Activated naive CD4-positive, alpha-beta T cell treated with anti-CD3 and anti-CD28 coated beads, Interleukin-2, amount 50 U/mL, for 24 hours (primary cell): Measurements from ENCODE around the gene PAQR5.
"Not testable (repeated sequence)": the region's sequence is repeated elsewhere in the genome, so short reads cannot be mapped to it uniquely, and the experiment has no call there.

Experiments used
- H3K27ac Mint-ChIP-seq: one replicate; pipeline ENCODE4 v1.8.0; 2021; ENCODE audit warnings: mild to moderate bottlenecking, mixed read lengths
- H3K27me3 Mint-ChIP-seq: one replicate; pipeline ENCODE4 v1.8.0; 2021; ENCODE audit warnings: mixed read lengths
- H3K36me3 Mint-ChIP-seq: one replicate; pipeline ENCODE4 v1.8.0; 2021; ENCODE audit warnings: mixed read lengths
- H3K4me1 Mint-ChIP-seq: one replicate; pipeline ENCODE4 v1.8.0; 2021; ENCODE audit warnings: mixed read lengths
- H3K4me3 Mint-ChIP-seq: one replicate; pipeline ENCODE4 v1.8.0; 2021; ENCODE audit warnings: mild to moderate bottlenecking, mixed read lengths
- H3K9me3 Mint-ChIP-seq: one replicate; pipeline ENCODE4 v1.8.0; 2021; ENCODE audit warnings: mixed read lengths

The PAQR5 gene

DNA sequence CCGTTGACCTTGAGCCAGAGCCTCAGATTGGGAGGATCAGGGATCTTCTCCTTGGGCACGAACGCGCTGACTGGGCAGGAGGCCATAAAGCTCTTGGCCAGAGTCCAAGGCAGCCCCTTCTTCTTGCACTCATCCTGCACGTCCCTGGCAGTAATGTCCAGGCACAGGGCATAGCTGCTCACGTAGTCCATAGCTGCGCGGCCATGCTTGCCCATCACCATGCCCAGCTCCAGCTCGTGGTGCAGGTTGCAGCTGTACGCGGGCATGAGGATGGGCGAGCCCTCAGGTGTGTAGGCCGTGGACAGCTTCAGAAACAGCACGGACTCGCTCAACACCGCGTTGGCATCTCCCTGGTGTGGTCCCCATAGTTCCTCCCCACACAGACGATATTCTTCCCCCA is 136.0 kb downstream of the PAQR5 start:
- H3K36me3 Mint-ChIP-seq, result no peaks in the 10 kb centered on the region
- no peaks in the 10 kb centered on the region for H3K27me3 Mint-ChIP-seq
- H3K4me3 Mint-ChIP-seq, result no peak overlapping the region
- H3K27ac Mint-ChIP-seq, result no peak overlapping the region
- no peaks in the 10 kb centered on the region for H3K4me1 Mint-ChIP-seq
- no peaks in the 10 kb centered on the region for H3K9me3 Mint-ChIP-seq

DNA sequence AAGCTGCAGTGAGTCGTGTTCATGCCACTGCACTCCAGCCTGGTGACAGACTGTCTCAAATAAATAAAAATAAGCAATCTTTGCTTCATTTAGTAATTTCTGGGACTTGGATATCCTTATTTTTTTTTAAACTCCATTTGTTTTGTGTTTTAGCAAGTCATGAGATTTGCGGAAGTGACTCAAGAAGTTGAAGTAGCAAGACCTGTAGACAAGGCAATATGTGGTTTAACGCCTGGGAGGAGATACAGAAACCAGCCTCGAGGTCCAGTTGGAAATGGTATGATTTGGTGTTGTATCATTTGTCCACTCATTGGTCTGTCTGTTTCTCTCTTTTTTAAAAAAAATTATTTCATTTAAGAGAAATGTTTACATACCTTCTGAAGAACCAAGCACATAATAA is 137.3 kb downstream of the PAQR5 start:
- H3K27ac Mint-ChIP-seq, result no peak overlapping the region
- H3K9me3 Mint-ChIP-seq, result no peaks in the 10 kb centered on the region
- H3K27me3 Mint-ChIP-seq, result no peaks in the 10 kb centered on the region
- H3K4me1 Mint-ChIP-seq, result no peaks in the 10 kb centered on the region
- no peak overlapping the region for H3K4me3 Mint-ChIP-seq
- H3K36me3 Mint-ChIP-seq, result no peaks in the 10 kb centered on the region

DNA sequence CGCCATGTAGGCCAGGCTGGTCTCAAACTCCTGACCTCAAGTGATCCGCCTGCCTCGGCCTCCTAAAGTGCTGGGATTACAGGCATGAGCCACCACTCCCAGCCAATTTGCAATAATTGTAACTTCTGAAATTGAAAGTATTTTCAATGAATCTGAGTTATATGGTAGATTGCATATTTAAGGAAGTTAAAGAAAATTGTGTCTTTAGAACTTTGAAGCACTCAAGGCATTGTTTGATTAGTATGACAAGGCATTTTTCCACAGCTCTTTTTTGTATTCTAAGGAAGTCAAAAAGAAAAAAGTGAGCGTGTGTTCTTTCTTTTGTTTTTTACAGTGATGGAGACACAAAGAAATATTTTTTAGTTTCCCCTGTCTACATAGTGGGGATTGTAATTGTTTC is 138.2 kb downstream of the PAQR5 start:
- H3K27me3 Mint-ChIP-seq, result no peaks in the 10 kb centered on the region

GRCh38 chr15:69439623-69440022 is 140.9 kb downstream of the PAQR5 start:
- H3K27ac Mint-ChIP-seq, result no peak overlapping the region
- no peaks in the 10 kb centered on the region for H3K36me3 Mint-ChIP-seq
- H3K4me1 Mint-ChIP-seq, result peaks cover 16% of the 10 kb centered on the region
- no peaks in the 10 kb centered on the region for H3K9me3 Mint-ChIP-seq
- H3K4me3 Mint-ChIP-seq, result no peak overlapping the region
- H3K27me3 Mint-ChIP-seq, result no peaks in the 10 kb centered on the region

More for the DNA sequence above, 138.2 kb downstream of the PAQR5 start:
- H3K27ac Mint-ChIP-seq, result no peak overlapping the region
- no peak overlapping the region for H3K4me3 Mint-ChIP-seq
- no peaks in the 10 kb centered on the region for H3K4me1 Mint-ChIP-seq
- no peaks in the 10 kb centered on the region for H3K36me3 Mint-ChIP-seq
- H3K9me3 Mint-ChIP-seq, result no peaks in the 10 kb centered on the region

GRCh38 chr15:69443032-69443611 is 144.4 kb downstream of the PAQR5 start:
- Mint-ChIP-seq H3K4me3 (peak overlapping the region; percentile 36), H3K27ac (peak overlapping the region; percentile 62), H3K4me1 (peaks cover 16% of the 10 kb centered on the region), H3K36me3 (no peaks in the 10 kb centered on the region), H3K9me3 (no peaks in the 10 kb centered on the region), H3K27me3 (no peaks in the 10 kb centered on the region)

DNA sequence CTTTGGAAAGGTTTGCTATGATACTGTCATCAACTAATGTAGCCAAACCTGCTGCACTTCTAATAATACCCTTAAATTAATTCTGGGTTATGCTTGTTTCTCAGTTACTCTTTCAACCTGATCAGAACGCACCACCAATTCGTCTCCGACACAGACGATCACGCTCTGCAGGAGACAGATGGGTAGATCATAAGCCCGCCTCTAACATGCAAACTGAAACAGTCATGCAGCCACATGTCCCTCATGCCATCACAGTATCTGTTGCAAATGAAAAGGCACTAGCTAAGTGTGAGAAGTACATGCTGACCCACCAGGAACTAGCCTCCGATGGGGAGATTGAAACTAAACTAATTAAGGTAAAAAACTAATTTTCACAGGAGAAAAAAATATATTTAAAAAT is 146.0 kb downstream of the PAQR5 start:
- Mint-ChIP-seq H3K36me3 (no peaks in the 10 kb centered on the region), H3K4me3 (no peak overlapping the region), H3K27ac (no peak overlapping the region), H3K9me3 (no peaks in the 10 kb centered on the region), H3K27me3 (no peaks in the 10 kb centered on the region), H3K4me1 (peaks cover 16% of the 10 kb centered on the region)

GRCh38 chr15:69446953-69447352 is 148.2 kb downstream of the PAQR5 start:
- no peak overlapping the region for H3K27ac Mint-ChIP-seq
- no peaks in the 10 kb centered on the region for H3K9me3 Mint-ChIP-seq
- no peaks in the 10 kb centered on the region for H3K27me3 Mint-ChIP-seq
- peaks cover 22% of the 10 kb centered on the region for H3K4me1 Mint-ChIP-seq
- H3K4me3 Mint-ChIP-seq, result no peak overlapping the region
- no peaks in the 10 kb centered on the region for H3K36me3 Mint-ChIP-seq

DNA sequence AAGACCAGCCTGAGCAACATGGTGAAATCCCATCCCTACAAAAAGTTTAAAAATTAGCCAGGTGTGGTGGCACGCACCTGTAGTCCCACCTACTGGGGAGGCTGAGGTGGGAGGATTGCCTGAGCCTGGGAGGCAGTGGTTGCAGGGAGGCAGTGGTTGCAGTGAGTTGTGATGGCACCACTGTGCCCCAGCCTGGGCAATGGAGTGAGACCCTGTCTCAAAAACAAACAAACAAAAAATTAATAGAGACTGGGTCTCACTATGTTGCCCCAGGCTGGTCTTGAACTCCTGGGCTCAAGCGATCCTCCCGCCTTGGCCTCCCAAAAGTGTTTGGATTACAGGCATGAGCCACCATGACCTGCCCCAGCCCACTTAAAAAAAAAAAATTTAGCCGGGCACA is 151.5 kb downstream of the PAQR5 start:
- H3K4me3 Mint-ChIP-seq, H3K27ac Mint-ChIP-seq, H3K27me3 Mint-ChIP-seq, H3K9me3 Mint-ChIP-seq: not testable (repeated sequence)
- peaks cover 20% of the 10 kb centered on the region for H3K36me3 Mint-ChIP-seq
- H3K4me1 Mint-ChIP-seq, result peaks cover 22% of the 10 kb centered on the region

- Mint-ChIP-seq H3K27ac (peak overlapping the region; percentile 8), H3K36me3 (peaks cover 27% of the 10 kb centered on the region), H3K4me1 (peaks cover 31% of the 10 kb centered on the region), H3K9me3 (no peaks in the 10 kb centered on the region), H3K27me3 (no peaks in the 10 kb centered on the region), H3K4me3 (peak overlapping the region; percentile 99)
These were observed 152.4 kb downstream of the PAQR5 start for GRCh38 chr15:69450968-69451695.

GRCh38 chr15:69451951-69452691 is 153.4 kb downstream of the PAQR5 start:
- Mint-ChIP-seq H3K4me1 (peaks cover 34% of the 10 kb centered on the region), H3K27me3 (no peaks in the 10 kb centered on the region), H3K4me3 (peak overlapping the region; percentile 99), H3K36me3 (peaks cover 30% of the 10 kb centered on the region), H3K9me3 (no peaks in the 10 kb centered on the region), H3K27ac (peak overlapping the region; percentile 99)

GRCh38 chr15:69452692-69453521 is 154.2 kb downstream of the PAQR5 start, which contains the start of gene RPLP1:
RPLP1 (plus strand) TSS chr15:69452818; CDS start chr15:69452949, 131 bp downstream.
- Mint-ChIP-seq H3K4me1 (peaks cover 38% of the 10 kb centered on the region), H3K36me3 (peaks cover 30% of the 10 kb centered on the region), H3K4me3 (peak within 1 kb of the TSS; percentile 99), H3K27me3 (no peaks in the 10 kb centered on the region), H3K27ac (peak within 1 kb of the TSS; percentile 99), H3K9me3 (no peaks in the 10 kb centered on the region)

DNA sequence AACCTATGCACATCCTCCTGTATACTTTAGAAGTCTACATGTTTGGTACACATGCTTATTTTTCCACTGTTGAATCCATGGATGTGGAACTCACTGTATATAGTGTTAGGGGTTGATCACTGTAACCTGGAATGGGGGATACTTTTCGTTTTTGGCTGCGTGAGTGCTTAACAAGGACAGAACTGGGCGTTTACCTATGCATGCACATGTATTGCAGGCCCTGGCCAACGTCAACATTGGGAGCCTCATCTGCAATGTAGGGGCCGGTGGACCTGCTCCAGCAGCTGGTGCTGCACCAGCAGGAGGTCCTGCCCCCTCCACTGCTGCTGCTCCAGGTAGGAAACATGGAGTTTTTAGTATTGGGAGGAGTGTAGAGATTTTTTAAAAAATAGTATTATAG is 156.2 kb downstream of the PAQR5 start:
- Mint-ChIP-seq H3K9me3 (no peaks in the 10 kb centered on the region), H3K4me3 (peak overlapping the region; percentile 99), H3K27me3 (no peaks in the 10 kb centered on the region), H3K36me3 (peaks cover 32% of the 10 kb centered on the region), H3K4me1 (peaks cover 42% of the 10 kb centered on the region), H3K27ac (peak overlapping the region; percentile 87)

- Mint-ChIP-seq H3K9me3 (no peaks in the 10 kb centered on the region), H3K4me1 (peaks cover 54% of the 10 kb centered on the region), H3K36me3 (peaks cover 32% of the 10 kb centered on the region), H3K4me3 (peak overlapping the region; percentile 99), H3K27ac (peak overlapping the region; percentile 76), H3K27me3 (no peaks in the 10 kb centered on the region)
These were observed 157.8 kb downstream of the PAQR5 start for GRCh38 chr15:69456208-69457166.
